Suppressor macrophage (primary cell): Measurements from ENCODE around the gene FOXD4.
"Not testable (repeated sequence)": the region's sequence is repeated elsewhere in the genome, so short reads cannot be mapped to it uniquely, and the experiment has no call there.

ENCODE experiments used
- DNase-seq, 4 experiments: peaks; one replicate each; pipeline ENCODE4 v3.0.0-alpha.2; 2020 to 2022

The FOXD4 gene

DNA sequence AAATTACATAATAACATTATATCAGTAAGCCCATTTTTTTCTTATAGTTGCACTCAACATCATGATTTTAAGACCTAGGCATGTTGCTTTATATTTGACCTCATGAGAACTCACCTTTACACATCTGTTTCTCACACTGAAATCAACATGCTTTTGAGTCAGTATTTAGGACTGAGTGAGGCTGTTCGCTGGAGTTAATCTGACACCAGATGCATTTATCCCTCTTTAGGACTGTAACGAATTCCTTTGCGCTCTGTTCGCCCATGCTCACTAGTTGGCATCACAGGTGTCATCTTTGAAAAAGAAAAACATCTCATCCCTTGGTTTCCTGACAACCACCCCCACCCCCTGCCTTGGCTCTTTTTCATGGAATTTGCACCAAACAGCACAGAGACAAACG, 24.3 kb downstream of the FOXD4 start:
- DNase-seq: not testable (repeated sequence)

DNA sequence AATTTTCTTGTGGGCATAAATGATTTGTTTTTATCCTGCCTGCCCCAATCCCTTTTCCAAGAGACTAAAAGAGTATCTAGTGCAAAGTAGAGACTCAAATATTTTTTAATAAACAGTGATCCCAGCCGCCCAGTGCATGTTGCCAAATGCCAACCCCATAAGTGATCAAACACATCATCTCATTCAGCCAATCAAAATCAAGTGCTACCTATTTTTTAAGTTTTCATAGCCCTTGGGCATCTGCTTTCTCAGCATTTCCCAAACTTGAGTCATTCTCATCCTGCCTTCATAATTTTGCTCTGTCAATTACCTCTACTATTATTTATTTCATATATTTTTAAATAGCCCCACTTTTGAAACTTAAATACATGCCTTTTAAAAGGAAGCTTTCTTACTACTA, 27.4 kb downstream of the FOXD4 start:
- DNase-seq: not testable (repeated sequence)

DNA sequence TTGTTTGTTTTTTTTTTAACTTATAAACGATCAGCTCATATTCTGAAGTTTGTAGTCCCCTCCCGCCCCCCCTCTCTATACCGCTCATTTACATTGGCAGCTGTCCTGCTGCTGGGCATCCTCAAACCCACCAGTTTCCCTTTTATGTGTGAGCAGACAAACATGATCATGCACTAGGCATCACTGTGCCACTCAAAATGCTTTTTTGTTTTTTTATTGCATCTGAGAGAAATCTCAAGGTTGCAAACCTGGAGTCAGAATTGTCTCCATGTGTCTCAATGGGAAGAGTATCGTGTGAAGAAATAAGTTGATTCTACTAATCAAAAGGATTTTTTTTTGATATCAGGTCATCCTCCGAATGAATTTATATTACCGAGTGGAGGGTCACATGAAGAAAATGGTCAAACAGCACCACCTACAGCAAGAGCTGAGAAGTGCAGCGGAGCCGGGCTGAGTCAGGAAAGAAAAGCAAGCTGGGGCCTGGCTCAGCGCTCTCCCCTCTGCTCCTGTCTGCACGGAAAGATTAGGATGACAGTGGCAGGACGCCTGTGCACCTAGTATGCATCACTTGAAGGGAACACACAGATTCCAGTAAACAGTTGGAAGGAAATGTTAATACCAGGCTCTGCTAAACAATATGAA, 29.7 kb downstream of the FOXD4 start:
- not testable (repeated sequence) for DNase-seq

GRCh38 chr9:87860-88259, 30.4 kb downstream of the FOXD4 start:
- DNase-seq: not testable (repeated sequence)

DNA sequence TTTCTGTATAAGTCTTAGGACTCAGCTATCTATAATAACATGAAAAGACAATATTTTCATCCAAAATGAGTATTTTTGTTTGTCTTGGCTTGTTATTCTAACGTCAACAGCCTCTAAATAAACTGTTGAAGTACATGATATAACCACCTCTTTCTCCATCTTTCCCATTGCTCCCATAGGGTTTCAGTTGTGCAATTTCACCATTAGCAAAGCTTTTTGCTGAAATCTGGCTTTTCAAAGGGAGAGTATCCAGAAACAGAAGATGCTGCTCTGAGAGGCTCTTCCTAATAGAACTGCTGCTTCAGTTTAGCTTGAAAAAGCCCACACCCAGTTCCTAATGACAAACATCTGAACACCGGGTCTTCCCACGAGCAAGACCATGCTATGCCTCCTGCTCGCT, 31.1 kb downstream of the FOXD4 start:
- not testable (repeated sequence) for DNase-seq

GRCh38 chr9:86697-87096, 31.5 kb downstream of the FOXD4 start:
- DNase-seq: not testable (repeated sequence)

- not testable (repeated sequence) for DNase-seq
These were observed 35.1 kb downstream of the FOXD4 start for GRCh38 chr9:82932-83689.

DNA sequence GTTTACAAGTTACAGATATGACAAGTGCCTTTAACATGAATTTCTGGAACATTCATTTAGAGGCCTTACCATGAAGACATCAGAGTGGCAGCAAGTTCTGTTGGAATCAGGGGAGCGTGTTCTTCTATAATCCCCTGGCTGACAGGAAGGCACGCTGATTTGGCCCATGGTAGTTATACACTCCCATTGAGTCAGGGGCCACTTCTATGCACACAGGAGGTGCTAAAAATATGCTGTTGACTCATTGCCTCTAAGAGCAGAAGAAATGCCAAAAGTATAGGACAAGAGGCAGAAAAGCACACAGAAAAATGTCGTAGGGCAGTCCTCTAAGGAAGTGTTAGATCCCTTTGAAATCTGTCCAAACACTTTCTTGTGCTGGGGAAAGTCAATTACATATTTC, 39.9 kb downstream of the FOXD4 start:
- DNase-seq: not testable (repeated sequence)

- DNase-seq: not testable (repeated sequence)
These were observed 41.8 kb downstream of the FOXD4 start for GRCh38 chr9:76389-76788.

GRCh38 chr9:73900-74525, 44.2 kb downstream of the FOXD4 start:
- DNase-seq: not testable (repeated sequence)

GRCh38 chr9:73076-73899, 44.9 kb downstream of the FOXD4 start:
- DNase-seq: peak in 3 of 4 experiments; percentile 1 to 28 (median 14)
